GM21576 (cell line): ENCODE measurements around the gene LGALS7.
"Not testable (repeated sequence)": the region's sequence is repeated elsewhere in the genome, so short reads cannot be mapped to it uniquely, and the experiment has no call there.

Experiments used
- ATAC-seq: cut with Tn5 transposase; IDR thresholded peaks from one replicate; pipeline ENCODE4 v1.9.1; 2021; ENCODE audit warnings: mild to moderate bottlenecking, moderate library complexity; ENCODE audit not compliant: unreplicated experiment

LGALS7 gene

GRCh38 chr19:38774181-38774950 lies 1.0 kb upstream of the LGALS7 start:
- no peak for ATAC-seq

GRCh38 chr19:38771569-38771968 lies 1.7 kb downstream of the LGALS7 start:
- ATAC-seq: not testable (repeated sequence)

GRCh38 chr19:38770949-38771275 lies 2.4 kb downstream of the LGALS7 start:
- ATAC-seq: peak; percentile 57

GRCh38 chr19:38770228-38770948 lies 2.9 kb downstream of the LGALS7 start:
- ATAC-seq: not testable (repeated sequence)

- peak; percentile 69 for ATAC-seq
These were observed 3.6 kb downstream of the LGALS7 start for GRCh38 chr19:38769635-38770211.

- no peak for ATAC-seq
These were observed 6.9 kb downstream of the LGALS7 start for GRCh38 chr19:38766276-38767047.

- ATAC-seq: no peak
These were observed 8.1 kb downstream of the LGALS7 start for GRCh38 chr19:38765214-38765613.

- no peak for ATAC-seq
These were observed 9.5 kb downstream of the LGALS7 start for GRCh38 chr19:38763795-38764220.

GRCh38 chr19:38761884-38762389 lies 11.4 kb downstream of the LGALS7 start:
- ATAC-seq: not testable (repeated sequence)

GRCh38 chr19:38760805-38761517 lies 12.4 kb downstream of the LGALS7 start:
- ATAC-seq: not testable (repeated sequence)

- no peak for ATAC-seq
These were observed 13.7 kb downstream of the LGALS7 start for GRCh38 chr19:38759590-38760003.

- not testable (repeated sequence) for ATAC-seq
These were observed 19.1 kb downstream of the LGALS7 start for GRCh38 chr19:38754196-38754595.

GRCh38 chr19:38753783-38754182 lies 19.5 kb downstream of the LGALS7 start:
- not testable (repeated sequence) for ATAC-seq

- ATAC-seq: no peak
These were observed 28.0 kb downstream of the LGALS7 start for GRCh38 chr19:38745316-38745715.

GRCh38 chr19:38744874-38745273 lies 28.4 kb downstream of the LGALS7 start:
- ATAC-seq: no peak

- ATAC-seq: no peak
These were observed 29.0 kb downstream of the LGALS7 start, which contains the start of gene CAPN12 for GRCh38 chr19:38744298-38744681. TSS of gene CAPN12 (minus strand) at chr19:38744474. CDS start at chr19:38744165, 309 bp downstream.

GRCh38 chr19:38743394-38744297 lies 29.7 kb downstream of the LGALS7 start:
- no peak for ATAC-seq

- no peak for ATAC-seq
These were observed 30.4 kb downstream of the LGALS7 start for GRCh38 chr19:38742906-38743305.

GRCh38 chr19:38742296-38742695 lies 31.0 kb downstream of the LGALS7 start:
- ATAC-seq: no peak
